GM18505 (cell line): ENCODE measurements around the gene SOHLH1.

Experiments used
- ATAC-seq: cut with Tn5 transposase; IDR thresholded peaks from one replicate; pipeline ENCODE4 v1.9.1; 2021; ENCODE audit not compliant: unreplicated experiment
- POLR2A ChIP-seq: IDR thresholded peaks from 4 replicates; pipeline ENCODE4 v1.6.1; 2011; ENCODE audit warnings: borderline replicate concordance; ENCODE audit not compliant: insufficient read depth, insufficient read length; ENCODE audit errors: extremely low read depth

SOHLH1 gene

DNA sequence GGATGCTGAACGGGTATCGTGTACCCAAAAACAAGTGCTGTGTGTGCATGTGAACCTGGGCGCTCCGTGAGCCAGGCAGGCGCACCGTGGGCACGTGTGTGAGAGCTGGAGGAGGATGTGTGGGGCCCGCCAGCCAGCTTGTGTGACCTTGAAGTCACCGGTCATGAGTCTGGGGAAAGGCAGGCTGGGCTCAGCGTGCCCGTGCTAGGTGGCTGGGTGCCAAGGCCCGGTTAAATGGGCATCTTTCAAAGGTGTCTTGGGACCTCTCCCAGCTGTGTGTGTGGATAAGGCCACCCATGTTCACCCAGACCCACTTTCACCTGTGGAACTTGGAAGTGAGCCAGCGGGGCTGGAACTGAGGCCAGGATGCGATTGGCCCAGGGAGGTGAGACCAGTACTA is 6.1 kb upstream of the SOHLH1 start:
- no peak for ATAC-seq
- no peak for TF ChIP-seq POLR2A

DNA sequence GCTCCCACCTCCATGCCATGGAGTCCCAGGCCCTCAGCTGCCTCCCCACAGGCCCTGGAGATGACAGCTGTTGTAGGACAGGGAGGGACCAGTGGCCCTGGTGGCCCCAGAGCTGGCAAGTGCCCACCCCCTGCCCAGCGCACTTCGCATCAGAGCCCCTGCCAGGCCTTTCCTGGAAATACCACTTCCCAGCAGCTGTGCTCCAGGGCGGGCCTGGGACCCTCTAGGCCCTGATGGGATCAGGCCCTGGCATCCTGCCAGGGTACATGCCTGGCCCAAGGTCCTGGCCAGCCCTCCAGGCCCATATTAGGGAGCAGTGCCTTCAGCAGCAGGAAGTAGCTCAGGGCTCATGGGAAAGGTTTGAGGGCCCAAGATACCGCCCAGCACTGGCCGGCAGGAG is 5.2 kb upstream of the SOHLH1 start:
- ATAC-seq: no peak
- TF ChIP-seq POLR2A: no peak

DNA sequence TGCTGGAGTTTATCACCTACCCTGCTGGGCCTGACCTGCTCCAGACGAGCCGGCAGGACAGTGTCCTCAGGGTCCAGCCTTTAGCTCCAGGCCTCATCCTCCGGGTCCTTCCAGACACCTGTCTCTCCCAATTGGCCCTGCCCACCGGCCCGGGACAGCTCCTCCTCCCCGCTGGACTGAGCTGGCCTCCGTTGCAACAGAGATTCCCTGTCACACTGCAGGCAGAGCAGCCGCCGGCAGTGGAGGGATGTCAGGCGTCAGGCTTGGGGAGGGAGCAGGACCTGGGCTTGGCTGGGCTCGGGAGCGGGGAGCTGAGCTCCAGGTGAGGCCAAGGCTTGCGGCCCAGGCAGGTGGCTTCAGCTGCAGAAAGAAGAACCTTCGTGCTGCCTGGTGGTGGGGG is 4.4 kb upstream of the SOHLH1 start:
- ATAC-seq: no peak
- no peak for TF ChIP-seq POLR2A

DNA sequence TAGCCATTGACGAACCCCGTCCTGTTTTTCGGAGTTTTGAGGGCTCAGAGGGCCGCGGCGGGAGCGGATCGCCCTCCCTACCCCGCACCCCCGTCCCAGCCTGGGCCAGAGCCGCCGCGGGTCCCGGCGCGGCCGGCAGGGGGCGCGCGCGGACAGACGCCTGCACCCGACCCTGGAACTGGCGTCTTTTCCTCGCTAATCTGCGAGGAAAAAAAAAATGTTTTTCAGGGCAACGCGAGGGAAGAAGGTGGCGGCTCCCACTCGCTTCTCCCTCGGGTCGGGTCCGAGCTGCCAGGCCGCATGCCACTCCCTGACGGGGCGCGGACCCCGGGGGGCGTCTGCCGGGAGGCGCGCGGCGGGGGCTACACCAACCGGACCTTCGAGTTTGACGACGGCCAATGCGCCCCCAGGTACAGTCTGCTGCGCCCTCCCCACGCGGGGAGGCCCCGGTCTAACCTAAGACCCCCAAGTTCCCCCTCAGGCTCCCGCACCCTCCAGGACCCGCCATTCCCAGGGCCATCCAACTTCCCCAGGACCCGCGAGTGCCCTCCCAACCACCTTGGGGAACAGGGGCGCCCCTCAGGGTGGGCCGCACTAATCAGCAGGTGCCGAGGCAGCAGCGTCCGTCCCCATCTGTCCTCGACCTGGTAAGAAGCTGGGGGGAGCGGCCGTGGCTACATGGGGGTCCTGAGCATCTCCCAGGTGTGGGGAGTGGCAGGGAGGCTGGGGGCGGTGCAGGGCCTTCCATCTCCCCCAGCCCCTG is 2.9 kb upstream of the SOHLH1 start, which contains the start of gene KCNT1:
TSS of gene KCNT1 (plus strand) at position 227 of the 763 bp plus-strand sequence. CDS start at position 301, 74 bp downstream.
- no peak for ATAC-seq

DNA sequence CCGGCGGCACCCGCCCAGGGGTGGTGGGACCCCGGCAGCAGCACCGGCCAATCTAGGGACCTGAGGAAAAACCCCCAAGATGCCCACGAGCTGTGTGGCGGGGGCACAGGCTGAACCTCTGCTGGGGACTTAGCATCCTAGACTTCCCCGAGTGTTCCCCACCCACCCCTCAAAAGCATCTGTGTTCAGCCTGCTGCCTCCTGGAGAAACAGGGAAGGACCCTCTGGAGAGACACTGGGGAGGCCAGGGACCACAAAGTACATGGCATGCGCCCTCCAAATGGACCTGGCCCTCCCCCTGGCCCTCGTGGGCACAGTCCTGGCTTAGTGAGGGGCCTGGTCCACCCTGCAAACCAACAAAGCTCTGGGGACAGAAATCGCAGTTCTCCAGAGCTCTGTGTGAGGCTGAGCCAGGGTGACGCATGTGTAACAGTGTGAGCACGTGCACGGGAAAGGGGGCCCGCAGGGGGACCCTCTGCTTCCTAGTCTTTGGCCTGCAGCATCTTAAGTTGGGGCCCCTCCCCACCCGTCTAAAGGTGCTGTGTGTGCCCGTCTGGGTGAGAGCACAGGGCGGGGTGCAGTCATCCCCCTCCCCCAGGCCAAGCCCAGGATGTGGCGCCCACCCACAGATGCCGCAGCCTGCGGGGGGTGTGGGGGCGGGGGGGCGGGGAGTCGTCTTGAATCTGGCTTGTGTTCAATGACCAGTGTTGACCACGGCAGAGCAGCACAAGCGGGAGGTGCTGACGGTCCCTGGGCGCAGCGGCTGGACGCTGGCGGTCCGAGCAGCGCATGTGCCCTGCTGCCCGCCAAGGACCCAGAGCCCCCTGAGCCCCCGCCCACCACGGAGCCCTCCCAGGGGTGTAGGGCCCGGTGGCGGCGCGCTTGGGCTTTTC is 2.0 kb upstream of the SOHLH1 start:
- no peak for TF ChIP-seq POLR2A
- no peak for ATAC-seq

More for the DNA sequence above, 2.9 kb upstream of the SOHLH1 start, which contains the start of gene KCNT1:
- no peak for TF ChIP-seq POLR2A

DNA sequence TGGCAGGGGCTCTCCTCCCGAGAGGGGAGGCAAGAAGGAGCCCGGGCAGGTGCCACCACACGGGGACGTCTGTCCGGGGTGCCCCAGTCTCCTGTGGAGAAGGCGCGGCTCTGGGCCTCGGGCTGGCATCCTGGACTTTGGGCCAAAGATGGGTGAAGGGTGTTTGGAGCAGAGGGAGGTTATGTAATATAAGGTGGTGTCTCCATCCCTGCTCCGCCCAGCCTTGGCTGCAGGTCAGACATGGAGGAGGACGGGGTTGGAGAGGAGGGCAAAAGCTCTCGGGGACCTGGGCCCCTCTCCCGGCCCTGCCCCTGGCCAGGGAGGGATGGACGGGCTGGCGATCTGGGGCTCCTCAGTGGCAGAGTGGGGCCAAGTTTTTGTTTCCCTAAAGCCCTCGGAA is 1.2 kb upstream of the SOHLH1 start:
- no peak for TF ChIP-seq POLR2A

DNA sequence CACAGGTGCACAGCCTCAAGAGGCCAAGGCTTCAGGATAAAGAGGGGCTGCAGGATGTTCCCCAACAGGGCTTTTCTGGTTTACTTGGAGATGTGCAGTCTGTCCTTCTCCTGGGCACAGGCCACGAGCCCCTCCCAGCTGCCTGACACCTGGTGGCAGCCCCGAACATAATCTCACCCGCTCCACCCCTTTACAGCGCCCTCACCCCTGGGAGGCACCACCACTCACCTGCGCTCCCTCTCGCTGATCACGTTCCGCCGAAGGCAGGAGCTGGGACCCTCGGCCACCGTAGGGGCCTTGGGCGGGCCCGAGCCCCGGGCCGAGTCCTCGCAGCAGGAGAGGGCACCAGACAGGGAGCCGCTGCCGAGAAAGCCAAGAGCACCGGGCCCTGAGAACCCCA is 514 bp downstream of the SOHLH1 start:
- TF ChIP-seq POLR2A: no peak
- ATAC-seq: no peak

More for the DNA sequence above, 1.2 kb upstream of the SOHLH1 start:
- ATAC-seq: no peak

DNA sequence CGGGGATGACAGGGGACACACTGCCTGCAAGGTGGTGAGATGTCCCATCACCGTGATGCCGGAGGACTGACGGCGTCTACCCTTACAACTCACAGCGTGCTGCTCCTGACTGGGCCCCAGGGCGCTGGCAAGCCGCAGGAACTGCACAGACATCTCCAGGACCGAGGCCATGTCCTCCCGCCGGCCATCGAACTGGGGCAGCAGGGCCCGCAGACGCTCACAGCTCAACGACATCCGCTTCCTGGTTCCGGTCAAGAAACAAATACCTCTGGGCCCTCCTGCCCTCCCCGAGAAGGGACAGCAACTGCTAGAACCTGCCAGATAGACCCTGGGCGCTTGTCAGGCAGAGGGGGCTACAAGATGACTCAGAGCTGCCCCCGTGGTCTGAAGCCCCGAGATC is 1.0 kb downstream of the SOHLH1 start:
- ATAC-seq: no peak
- TF ChIP-seq POLR2A: no peak

DNA sequence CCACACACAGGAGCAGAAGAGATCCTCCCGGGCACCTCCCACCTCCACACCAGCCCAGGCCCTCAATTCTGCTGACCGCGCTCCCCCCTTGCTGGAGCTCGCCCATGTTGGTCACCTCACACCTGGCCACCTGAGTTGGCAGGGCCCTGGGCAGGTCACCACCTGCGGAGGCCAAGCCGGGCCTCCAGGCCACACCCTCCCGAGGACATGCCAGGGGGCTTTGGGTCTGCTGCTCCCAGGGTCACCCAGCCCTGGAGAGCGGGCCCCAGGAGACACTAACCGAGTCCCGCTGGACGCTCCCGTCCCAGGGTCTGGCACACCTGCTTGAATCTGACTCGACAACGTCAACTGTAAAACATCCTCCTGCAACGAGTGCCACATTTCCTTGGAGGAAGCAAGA is 2.1 kb downstream of the SOHLH1 start:
- ATAC-seq: no peak
- TF ChIP-seq POLR2A: no peak

DNA sequence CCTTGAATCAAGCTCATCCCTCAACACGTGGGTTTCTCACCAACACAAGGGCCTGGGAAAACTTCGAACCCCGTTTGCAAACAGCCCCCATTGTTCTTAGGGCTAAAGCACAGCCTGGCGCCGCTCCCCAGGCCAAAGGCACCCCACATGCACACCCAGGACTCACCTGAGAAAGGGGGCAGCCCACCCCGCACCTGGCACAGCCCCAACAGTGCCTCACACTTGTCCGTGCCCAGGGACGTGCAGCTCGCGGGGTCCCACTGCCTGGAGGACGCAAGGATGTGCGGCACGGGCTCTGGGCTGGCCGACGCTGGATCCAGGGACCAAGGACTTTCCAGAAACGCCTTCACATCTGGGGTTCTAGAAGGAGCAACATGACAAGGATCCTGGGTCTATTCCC is 2.8 kb downstream of the SOHLH1 start:
- no peak for ATAC-seq
- no peak for TF ChIP-seq POLR2A

DNA sequence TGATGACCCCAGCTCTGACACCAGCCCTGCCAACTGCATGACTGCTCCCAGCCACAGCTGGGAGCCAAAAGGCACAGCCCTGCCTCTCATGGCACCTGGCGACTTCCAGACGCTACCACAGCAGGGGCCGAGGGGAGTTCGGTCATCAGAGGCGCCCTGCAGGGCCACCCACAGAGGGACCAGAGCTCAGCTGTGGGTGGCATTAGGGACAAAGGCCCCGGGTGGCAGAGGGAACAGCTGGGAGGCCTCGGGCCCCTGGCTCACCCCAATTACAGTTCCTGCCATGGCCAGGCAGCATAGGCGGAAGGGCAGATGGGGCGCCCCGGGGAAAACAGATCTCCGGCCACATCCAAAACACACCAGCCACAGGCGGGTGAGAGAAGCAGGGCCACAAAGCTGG is 3.6 kb downstream of the SOHLH1 start:
- TF ChIP-seq POLR2A: no peak
- no peak for ATAC-seq

DNA sequence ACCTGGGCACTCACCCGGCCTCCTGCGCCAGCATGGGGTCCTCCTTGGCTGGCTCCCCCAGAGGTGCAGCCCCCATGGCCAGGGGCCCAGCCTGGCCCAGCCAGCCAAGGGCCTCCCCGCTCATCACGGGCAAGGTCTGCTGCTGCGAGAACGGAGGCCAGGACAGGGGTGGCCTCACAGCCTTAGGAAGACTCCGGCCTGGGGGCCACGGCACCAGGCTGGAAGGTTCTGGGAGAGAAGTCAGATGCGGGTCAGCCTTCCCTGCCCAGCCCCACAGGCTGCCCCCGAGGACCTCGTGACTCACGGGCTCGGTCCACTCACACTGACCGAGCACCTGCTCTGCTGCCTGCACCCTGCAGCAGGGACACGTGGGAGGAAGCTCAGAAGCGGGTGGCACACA is 4.2 kb downstream of the SOHLH1 start:
- TF ChIP-seq POLR2A: no peak
- ATAC-seq: no peak

DNA sequence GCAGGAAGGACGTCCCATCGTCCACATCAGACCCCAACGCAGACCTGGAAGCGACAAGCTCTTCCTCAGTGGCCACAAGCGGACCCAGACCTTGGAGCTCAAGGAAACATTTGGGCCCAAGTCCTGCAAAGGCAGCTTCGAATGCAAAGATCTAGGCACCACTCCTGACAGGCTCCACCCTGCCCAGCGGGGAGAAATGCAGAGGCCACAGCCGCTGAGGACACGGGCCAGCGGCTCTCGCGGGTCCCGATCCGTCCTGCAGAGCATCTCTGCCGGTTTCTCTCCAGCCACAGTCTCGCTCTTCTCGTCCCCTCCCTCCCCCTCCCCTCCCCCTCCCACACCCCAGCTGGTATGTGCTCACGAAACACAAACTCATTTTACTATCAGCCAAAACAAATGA is 4.9 kb downstream of the SOHLH1 start:
- no peak for TF ChIP-seq POLR2A
- ATAC-seq: no peak

DNA sequence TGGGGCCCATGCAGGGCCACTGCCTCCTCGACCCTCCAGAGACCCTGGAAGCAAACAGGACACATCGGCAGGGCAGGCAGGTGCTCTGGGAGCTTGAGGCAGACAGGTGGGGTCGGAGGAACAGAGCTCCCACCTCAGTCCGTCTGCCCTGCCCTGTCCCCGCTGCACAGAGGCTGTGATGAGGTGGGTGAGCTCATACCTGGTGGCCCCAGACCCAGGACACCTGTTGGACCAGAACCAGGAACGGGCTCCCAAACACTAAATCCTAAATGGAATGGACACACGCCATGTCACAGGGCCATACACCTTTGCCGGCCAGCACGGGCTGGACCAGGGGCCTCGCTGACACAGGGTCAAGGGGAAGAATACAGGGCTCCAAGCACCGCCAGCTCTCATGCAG is 5.5 kb downstream of the SOHLH1 start:
- no peak for TF ChIP-seq POLR2A
- ATAC-seq: no peak
